GM19025 (cell line): ENCODE results near the gene KCTD19.

Experiments used
- ATAC-seq: cut with Tn5 transposase; IDR thresholded peaks from one replicate; pipeline ENCODE4 v1.9.1; 2021; ENCODE audit warnings: mild to moderate bottlenecking, low read depth, moderate library complexity; ENCODE audit not compliant: unreplicated experiment

Gene KCTD19

GRCh38 chr16:67327743-67328142 lies 1.2 kb upstream of the KCTD19 start:
- no peak for ATAC-seq

- ATAC-seq, result no peak
Observed at GRCh38 chr16:67326115-67326471, 448 bp downstream of the KCTD19 start.

- no peak for ATAC-seq
Observed at GRCh38 chr16:67317853-67318252, 8.7 kb downstream of the KCTD19 start.

GRCh38 chr16:67312719-67313118 lies 13.8 kb downstream of the KCTD19 start:
- no peak for ATAC-seq

- peak; percentile 85 for ATAC-seq
Observed at GRCh38 chr16:67311607-67312488, 14.7 kb downstream of the KCTD19 start.

- ATAC-seq, result no peak
Observed at GRCh38 chr16:67310561-67310960, 16.0 kb downstream of the KCTD19 start.

GRCh38 chr16:67305216-67306071 lies 21.1 kb downstream of the KCTD19 start:
- ATAC-seq, result no peak

- ATAC-seq, result no peak
Observed at GRCh38 chr16:67304020-67304419, 22.5 kb downstream of the KCTD19 start.

- no peak for ATAC-seq
Observed at GRCh38 chr16:67302970-67303369, 23.6 kb downstream of the KCTD19 start.

- no peak for ATAC-seq
Observed at GRCh38 chr16:67302076-67302475, 24.5 kb downstream of the KCTD19 start.

GRCh38 chr16:67301080-67301782 lies 25.3 kb downstream of the KCTD19 start:
- ATAC-seq, result no peak

GRCh38 chr16:67299269-67299668 lies 27.3 kb downstream of the KCTD19 start:
- ATAC-seq, result no peak

- no peak for ATAC-seq
Observed at GRCh38 chr16:67298277-67298676, 28.3 kb downstream of the KCTD19 start.

GRCh38 chr16:67296420-67296819 lies 30.1 kb downstream of the KCTD19 start:
- no peak for ATAC-seq

GRCh38 chr16:67294938-67295361 lies 31.6 kb downstream of the KCTD19 start:
- ATAC-seq, result no peak

- no peak for ATAC-seq
Observed at GRCh38 chr16:67294171-67294757, 32.3 kb downstream of the KCTD19 start.

- no peak for ATAC-seq
Observed at GRCh38 chr16:67291461-67291860, 35.1 kb downstream of the KCTD19 start.

GRCh38 chr16:67287960-67288359 lies 38.6 kb downstream of the KCTD19 start:
- ATAC-seq, result no peak

- no peak for ATAC-seq
Observed at GRCh38 chr16:67286441-67287235, 39.9 kb downstream of the KCTD19 start.
